ENCODE results near the gene CHRM5. TPM values are rescaled to one million over a fixed set of nuclear protein-coding genes. Genes with fewer than 3 reads are reported as not detected.

CHRM5 gene
- total and polyA plus RNA-seq, 8 donors, result not detected

GRCh38 chr15:34085746-34086145, 117.4 kb downstream of the CHRM5 start:
- intact Hi-C loops (cut with DNase I), result no loop called here

DNA sequence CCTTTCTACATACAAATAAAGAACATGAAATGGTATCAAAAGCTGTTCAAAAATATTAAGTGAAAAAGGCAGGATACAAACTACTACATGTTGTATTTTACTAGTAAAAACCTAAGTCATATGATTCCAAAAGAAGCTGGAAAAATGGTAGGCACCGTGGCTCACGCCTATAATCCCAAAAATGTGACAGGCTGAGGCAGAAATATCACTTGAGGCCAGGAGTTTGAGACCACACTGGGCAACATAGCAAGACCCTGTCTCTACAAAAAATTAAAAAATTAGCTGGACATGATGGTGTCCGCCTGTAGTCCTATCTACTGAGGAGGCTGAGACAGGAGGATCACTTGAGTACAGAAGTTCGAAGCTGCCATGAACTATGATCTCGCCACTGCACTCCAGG, 131.6 kb downstream of the CHRM5 start:
- ATAC-seq, result no peak
- intact Hi-C loops (cut with DNase I), result loop anchor here in 1 of 3 donors (10.0 kb wide), 1 partner anchor 115 kb away; the partner anchor contains the start of gene KATNBL1
- Histone ChIP-seq H3K4me3 (no peak overlapping the region), H3K4me1 (peaks cover 0 to 21% (median 7%) of the 10 kb centered on the region in 3 donors), H3K27ac (no peak overlapping the region), H3K27me3 (no peaks in the 10 kb centered on the region), H3K9me3 (no peaks in the 10 kb centered on the region), H3K36me3 (peaks cover 0 to under 1% (median 0%) of the 10 kb centered on the region in 3 donors)
- TF ChIP-seq CTCF (IDR thresholded peaks at IDR 0.05), result no peak
- DNase-seq, result no peak
- 94% methylated on average over 5 of the region's 5 CpGs for WGBS, 2 donors
- no peak for FAIRE-seq

More at GRCh38 chr15:34085746-34086145, 117.4 kb downstream of the CHRM5 start:
- DNase-seq, result no peak
- Histone ChIP-seq H3K9me3 (no peaks in the 10 kb centered on the region), H3K36me3 (peaks cover 0 to 9% (median 7%) of the 10 kb centered on the region in 3 donors), H3K27me3 (no peaks in the 10 kb centered on the region), H3K27ac (no peak overlapping the region), H3K4me3 (no peak overlapping the region), H3K4me1 (no peaks in the 10 kb centered on the region)
- 82 to 96% methylated on average over 2 of the region's 2 CpGs for WGBS, 2 donors
- no peak for TF ChIP-seq CTCF (IDR thresholded peaks at IDR 0.05)
- FAIRE-seq, result no peak
- no peak for ATAC-seq

DNA sequence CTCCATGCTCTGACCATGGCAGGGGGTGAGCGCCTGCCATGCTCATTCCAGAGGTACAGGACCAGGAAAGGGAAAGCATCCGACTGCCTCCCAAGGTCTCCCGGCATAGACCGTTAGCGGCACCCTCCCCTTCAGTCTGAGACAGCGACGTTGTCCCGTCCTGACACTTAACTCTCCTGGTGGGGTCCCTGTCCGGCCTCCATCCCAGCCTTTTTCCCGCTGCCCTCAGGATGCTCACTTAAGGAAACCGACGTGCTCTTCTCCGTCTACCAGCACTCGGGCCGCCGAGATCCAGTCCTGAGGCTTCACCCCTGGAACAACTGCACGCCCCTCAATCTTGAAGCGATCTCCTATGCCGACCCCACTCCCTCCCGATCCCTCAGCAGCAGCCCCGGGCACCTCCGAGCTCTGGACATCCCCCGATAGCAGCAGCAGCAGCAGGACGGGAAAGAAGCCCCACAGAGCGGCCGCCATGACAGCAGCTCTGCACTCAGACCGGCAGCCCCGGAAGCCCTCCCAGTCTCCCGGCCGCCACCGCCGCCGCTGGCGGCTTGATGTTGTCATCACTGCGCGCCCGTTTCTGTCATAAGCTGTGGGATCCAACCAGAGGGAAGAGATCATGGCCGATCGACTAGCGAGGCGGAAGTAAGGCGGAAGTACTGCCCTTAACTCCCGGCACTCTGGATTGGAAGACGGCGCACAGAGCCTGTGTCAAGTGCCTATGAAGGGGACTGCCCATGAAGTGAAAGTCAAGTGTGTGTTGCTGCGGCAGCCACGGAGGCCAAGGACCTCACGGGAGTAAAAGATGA, 133.3 kb downstream of the CHRM5 start, which contains the start of the genes EMC7 and PGBD4:
Gene EMC7, minus strand, starts transcription at position 497 of the 809 bp plus-strand sequence. Its CDS starts 23 bp downstream, at position 474.
Gene PGBD4, plus strand, starts transcription at position 718 of the 809 bp plus-strand sequence. CDS start 449 bp downstream, outside the sequence.
- FAIRE-seq (peak; percentile 97), DNase-seq (peak; percentile 97 to 100 (median 99)), ATAC-seq (peak; percentile 98 to 100 (median 99))
- WGBS, 2 donors, result 0 to 1% methylated on average over 48 of the region's 48 CpGs
- peaks cover 0 to 21% (median 7%) of the 10 kb centered on the region in 3 donors for H3K4me1 ChIP-seq
- H3K4me3 ChIP-seq, result peak within 1 kb of the TSS; percentile 71 to 91 (median 87)
- intact Hi-C loops (cut with DNase I), result loop anchor here in 1 of 3 donors (10.0 kb wide), 1 partner anchor 113 kb away; the partner anchor contains the start of gene KATNBL1
- H3K27ac ChIP-seq, result peak within 1 kb of the TSS; percentile 74 to 89 (median 82)
- TF ChIP-seq CTCF (IDR thresholded peaks at IDR 0.05), result no peak
- no peaks in the 10 kb centered on the region for H3K27me3 ChIP-seq
- no peaks in the 10 kb centered on the region for H3K36me3 ChIP-seq
- H3K9me3 ChIP-seq, result no peaks in the 10 kb centered on the region

DNA sequence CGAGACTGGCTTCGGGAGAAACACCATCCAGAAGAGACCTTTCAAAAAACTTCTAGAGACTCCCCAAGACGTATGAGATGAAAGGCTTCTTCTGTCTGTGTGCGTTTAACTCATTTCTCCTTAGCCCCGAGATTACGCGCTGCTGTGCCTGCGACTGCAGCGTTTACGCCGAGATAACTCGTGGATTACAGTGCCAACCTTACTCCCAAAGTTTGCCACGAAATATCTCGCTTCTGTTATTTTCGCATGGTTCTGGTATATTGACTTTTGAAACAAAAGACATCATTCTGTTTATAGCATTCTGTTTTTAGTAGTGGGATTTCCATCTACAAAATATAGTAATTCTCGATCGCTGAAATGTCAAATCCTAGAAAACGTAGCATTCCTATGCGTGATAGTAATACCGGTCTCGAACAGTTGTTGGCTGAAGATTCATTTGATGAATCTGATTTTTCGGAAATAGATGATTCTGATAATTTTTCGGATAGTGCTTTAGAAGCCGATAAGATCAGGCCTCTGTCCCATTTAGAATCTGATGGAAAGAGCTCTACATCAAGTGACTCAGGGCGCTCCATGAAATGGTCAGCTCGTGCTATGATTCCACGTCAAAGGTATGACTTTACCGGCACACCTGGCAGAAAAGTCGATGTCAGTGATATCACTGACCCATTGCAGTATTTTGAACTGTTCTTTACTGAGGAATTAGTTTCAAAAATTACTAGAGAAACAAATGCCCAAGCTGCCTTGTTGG, 134.1 kb downstream of the CHRM5 start:
- Histone ChIP-seq H3K36me3 (no peaks in the 10 kb centered on the region), H3K4me1 (peaks cover 0 to 21% (median 7%) of the 10 kb centered on the region in 3 donors), H3K27ac (peak overlapping the region; percentile 74 to 89 (median 82)), H3K4me3 (peak overlapping the region; percentile 71 to 91 (median 87)), H3K9me3 (no peaks in the 10 kb centered on the region), H3K27me3 (no peaks in the 10 kb centered on the region)
- no peak for DNase-seq
- intact Hi-C loops (cut with DNase I), result loop anchor here in 1 of 3 donors (10.0 kb wide), 1 partner anchor 112 kb away; the partner anchor contains the start of gene KATNBL1
- WGBS, 2 donors, result 13 to 14% methylated on average over 29 of the region's 29 CpGs
- peak; percentile 5 for FAIRE-seq
- no peak for TF ChIP-seq CTCF (IDR thresholded peaks at IDR 0.05)
- peak; percentile 25 to 56 (median 46) for ATAC-seq

Measured in pancreas (tissue), 10 donors.